ENCODE measurements around the gene KHDC1L.
"Not testable (repeated sequence)": the region's sequence is repeated elsewhere in the genome, so short reads cannot be mapped to it uniquely, and the experiment has no call there.

KHDC1L gene, protein sequence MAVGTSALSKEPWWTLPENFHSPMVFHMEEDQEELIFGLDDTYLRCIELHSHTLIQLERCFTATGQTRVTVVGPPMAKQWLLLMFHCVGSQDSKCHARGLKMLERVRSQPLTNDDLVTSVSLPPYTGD

DNA sequence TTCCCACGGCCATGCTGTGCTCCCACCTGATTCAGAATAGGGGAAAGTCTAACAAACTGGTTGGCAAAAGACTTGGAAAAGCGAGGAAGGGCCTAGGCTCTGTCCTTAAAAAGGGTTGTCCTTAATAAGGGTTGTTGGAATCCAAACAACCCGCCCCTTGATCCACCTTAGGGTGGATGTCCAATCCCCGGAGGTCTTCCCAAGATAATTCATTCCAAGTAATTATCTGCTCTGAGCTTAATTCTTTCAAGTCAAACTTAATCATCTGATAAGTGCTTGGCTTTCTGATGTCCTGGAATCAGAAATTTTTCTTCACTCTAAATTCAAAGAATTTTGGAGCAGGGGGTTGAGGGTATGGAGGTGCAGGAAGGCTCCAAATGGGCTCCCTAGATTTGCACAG is at the start of gene KHDC1L:
KHDC1L (minus strand) TSS at position 101 of the 400 bp plus-strand sequence; CDS start at position 13, 88 bp downstream.
- no peak for TF ChIP-seq ZFX (IDR thresholded peaks at IDR 0.05; ENCODE audit: borderline replicate concordance)
- TF ChIP-seq, protein P1, sequence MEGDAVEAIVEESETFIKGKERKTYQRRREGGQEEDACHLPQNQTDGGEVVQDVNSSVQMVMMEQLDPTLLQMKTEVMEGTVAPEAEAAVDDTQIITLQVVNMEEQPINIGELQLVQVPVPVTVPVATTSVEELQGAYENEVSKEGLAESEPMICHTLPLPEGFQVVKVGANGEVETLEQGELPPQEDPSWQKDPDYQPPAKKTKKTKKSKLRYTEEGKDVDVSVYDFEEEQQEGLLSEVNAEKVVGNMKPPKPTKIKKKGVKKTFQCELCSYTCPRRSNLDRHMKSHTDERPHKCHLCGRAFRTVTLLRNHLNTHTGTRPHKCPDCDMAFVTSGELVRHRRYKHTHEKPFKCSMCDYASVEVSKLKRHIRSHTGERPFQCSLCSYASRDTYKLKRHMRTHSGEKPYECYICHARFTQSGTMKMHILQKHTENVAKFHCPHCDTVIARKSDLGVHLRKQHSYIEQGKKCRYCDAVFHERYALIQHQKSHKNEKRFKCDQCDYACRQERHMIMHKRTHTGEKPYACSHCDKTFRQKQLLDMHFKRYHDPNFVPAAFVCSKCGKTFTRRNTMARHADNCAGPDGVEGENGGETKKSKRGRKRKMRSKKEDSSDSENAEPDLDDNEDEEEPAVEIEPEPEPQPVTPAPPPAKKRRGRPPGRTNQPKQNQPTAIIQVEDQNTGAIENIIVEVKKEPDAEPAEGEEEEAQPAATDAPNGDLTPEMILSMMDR (IDR thresholded peaks at IDR 0.05): no peak

DNA sequence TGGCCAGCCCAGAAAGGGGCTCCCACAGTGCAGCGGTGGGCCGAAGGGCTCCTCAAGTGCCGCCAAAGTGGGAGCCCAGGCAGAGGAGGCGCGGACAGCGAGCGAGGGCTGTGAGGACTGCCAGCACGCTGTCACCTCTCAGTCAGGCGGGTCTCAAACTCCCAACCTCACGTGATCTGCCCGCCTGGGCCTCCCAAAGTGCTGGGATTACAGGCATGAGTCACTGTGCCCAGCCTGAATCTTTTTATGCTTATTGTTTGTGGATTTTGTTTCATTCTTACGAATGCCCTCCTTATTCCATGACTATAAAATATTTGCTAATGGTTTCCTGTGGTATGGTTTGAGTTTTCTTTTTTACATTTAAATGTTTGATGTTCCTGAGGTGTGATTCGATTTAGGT is 44.0 kb upstream of the KHDC1L start:
- not testable (repeated sequence) for H3K27ac ChIP-seq

More for the DNA sequence above, at the start of gene KHDC1L:
- H3K27ac ChIP-seq: no peak within 1 kb of the TSS

DNA sequence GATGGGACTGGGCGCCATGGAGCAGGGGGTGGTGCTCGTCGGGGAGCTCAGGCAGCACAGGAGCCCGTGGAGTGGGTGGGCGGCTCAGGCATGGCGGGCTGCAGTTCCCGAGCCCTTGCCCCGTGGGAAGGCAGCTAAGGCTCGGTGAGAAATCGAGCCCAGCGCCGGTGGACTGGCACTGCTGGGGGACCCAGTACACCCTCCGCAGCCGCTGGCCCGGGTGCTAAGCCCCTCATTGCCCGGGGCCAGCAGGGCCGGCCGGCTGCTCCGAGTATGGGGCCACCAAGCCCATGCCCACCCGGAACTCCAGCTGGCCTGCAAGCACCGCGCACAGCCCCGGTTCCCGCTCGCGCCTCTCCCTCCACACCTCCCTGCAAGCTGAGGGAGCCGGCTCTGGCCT is 43.6 kb upstream of the KHDC1L start:
- not testable (repeated sequence) for H3K27ac ChIP-seq

DNA sequence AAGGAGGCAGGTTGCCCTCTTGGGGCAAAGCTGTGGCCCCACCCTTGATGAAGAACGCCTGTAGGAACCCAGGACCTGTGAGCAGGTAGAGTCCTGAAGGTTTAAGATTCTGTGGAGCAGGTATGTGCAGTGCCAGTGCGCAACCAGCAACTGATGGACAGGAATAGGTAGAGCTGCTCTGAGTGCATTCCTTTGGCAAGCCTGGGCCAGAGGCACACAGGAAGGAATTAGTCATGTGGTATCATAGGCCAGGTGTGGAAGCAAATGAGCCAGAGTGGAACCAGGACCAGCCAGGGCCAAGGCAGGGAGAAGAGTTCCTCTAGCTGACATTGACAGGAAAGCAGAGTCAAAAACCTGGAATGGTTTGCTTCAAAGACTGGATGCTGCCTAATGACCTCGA is 39.1 kb upstream of the KHDC1L start:
- no peak overlapping the region for H3K27ac ChIP-seq
- no peak for TF ChIP-seq ZFX (IDR thresholded peaks at IDR 0.05; ENCODE audit: borderline replicate concordance)
- TF ChIP-seq, protein P1 (IDR thresholded peaks at IDR 0.05): no peak

DNA sequence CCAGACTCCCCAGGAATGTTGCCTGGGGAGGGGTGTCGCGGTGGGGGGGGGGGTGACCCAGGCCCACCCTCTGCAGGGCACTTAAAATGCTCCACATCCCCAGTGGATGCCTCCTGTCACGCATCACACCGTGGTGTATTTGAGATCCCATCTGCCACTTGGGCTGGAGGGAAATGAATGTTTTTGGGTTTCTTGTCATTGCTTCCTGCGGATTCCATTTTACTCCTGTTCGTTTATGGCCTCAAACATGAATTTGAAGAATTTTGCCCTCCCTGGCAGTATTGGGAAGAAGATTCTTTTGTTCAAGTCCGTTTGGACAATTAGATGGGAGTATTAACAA is 38.2 kb upstream of the KHDC1L start:
- H3K27ac ChIP-seq: peak overlapping the region; percentile 63
- no peak for TF ChIP-seq ZFX (IDR thresholded peaks at IDR 0.05; ENCODE audit: borderline replicate concordance)
- TF ChIP-seq, protein P1 (IDR thresholded peaks at IDR 0.05): no peak

DNA sequence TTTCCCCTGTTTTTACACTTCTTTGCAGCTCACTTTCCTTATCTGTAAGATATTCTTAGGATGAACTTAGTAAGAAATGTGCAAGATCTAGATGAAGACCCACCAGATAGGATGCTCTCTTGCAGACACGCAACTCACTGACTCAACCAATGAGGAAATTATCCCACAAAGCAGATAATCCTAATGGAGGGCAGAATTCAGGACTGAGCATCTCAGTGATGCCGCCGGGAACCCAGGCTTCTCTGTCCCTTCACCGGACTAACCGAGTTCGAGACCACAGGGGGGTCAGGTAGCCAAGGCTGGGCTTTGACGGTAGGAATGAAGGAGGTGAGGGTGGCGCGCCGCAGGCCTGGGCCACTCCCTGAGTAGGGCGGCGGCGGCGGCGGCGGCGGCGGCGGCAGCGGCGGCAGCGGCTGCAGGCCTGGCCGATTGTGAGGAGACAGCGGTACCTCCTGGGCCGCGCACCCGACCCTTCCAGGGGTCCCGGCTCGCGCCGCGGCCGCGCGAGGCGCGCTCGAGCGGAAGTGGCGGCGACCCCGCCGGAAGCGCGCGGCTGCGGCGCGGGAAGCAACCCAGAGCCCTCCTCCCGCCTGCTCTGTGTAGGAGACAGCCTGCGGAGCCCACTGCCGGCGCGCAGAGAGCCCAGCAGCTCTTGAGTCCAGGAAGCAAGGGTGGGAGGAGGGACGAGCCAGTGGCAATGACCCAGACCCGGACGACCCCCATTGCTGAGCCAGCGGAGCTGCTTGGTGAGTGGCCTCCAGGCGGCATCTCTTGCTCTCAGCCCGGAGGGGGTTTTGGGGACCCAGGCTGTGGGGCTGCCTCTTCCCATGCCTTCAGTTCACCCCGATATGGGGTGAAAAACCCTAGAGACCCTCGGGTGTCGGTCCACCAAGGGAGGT is 37.6 kb upstream of the KHDC1L start, which contains the start of gene KHDC1:
KHDC1 (minus strand) TSS at position 526 of the 899 bp plus-strand sequence. CDS start 20,679 bp downstream, outside the sequence.
- H3K27ac ChIP-seq: peak within 1 kb of the TSS; percentile 63
- TF ChIP-seq ZFX (IDR thresholded peaks at IDR 0.05; ENCODE audit: borderline replicate concordance): no peak
- TF ChIP-seq, protein P1 (IDR thresholded peaks at IDR 0.05): peak; percentile 21; the same call in 1 of the 2 replicates

DNA sequence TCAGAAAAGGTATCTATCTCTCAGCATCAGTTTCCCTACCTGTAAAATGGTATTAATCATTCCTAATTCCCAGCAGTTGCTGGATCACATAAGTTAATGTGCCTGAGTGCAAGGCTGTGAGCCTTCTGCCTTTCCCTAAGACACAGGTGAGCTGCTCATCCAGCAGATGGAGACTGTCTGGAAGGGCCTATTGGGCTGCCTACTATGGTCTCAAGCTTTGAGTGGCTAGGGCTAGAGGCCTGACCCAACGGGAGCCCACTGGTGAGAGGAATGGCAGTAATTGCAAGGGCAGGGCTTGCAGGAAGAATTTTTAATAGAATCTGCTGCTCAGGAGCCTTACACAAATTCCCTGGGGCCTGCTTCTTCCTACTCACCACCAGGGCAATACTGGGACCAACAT is 33.4 kb upstream of the KHDC1L start:
- TF ChIP-seq, protein P1 (IDR thresholded peaks at IDR 0.05): no peak
- TF ChIP-seq ZFX (IDR thresholded peaks at IDR 0.05; ENCODE audit: borderline replicate concordance): no peak
- no peak overlapping the region for H3K27ac ChIP-seq

DNA sequence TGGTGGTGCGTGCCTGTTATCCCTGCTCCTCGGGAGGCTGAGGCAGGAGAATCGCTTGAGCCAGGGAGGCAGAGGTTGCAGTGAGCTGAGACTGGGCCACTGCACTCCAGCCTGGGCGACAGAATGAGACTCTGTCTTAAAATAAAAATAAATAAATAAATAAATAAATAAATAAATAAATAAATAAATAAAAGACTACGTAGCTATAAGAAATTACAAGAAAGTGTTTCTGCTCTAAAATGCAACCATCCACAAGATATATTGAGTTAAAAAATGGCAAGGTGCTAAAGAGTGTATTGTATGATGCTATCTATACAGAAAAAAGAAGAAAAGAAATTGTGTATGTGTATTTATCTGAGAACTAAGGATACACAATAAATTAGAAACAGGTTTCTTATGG is 29.0 kb upstream of the KHDC1L start:
- H3K27ac ChIP-seq: not testable (repeated sequence)

DNA sequence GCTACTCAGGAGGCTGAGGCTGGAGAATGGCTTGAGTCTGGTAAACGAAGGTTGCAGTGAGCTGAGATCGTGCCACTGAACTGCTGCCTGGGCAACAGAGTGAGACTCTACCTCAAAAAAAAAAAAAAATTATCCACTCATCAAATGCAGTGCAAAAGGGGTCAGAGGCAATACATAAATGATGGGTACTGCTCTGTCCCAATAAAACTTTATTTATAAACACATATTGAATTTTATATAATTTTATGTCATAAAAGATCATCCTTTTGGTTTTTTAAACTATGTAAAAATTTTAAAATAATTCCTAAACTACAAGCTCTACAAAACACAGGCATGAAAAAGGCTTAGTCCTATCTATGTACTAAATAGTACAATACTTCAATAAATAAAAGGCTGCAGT is 27.4 kb upstream of the KHDC1L start:
- no peak overlapping the region for H3K27ac ChIP-seq
- TF ChIP-seq, protein P1 (IDR thresholded peaks at IDR 0.05): no peak
- no peak for TF ChIP-seq ZFX (IDR thresholded peaks at IDR 0.05; ENCODE audit: borderline replicate concordance)

Data from 22Rv1 (cell line).